Measurements from ENCODE around the gene ATP7B.

GRCh38 chr13:51961493-51962403 is 49.5 kb downstream of the ATP7B start:
- no peak for TF ChIP-seq POLR2A (IDR thresholded peaks at IDR 0.05)
- no peak for TF ChIP-seq CTCF (IDR thresholded peaks at IDR 0.05)
- TF ChIP-seq EP300 (IDR thresholded peaks at IDR 0.05; ENCODE audit: low read depth): no peak

All from transverse colon (tissue), 3 donors.